GM13977 (cell line): ENCODE data around the gene CDC20.

Experiments used
- DNase-seq: peaks from one replicate; pipeline ENCODE4 v3.0.0; 2012; ENCODE audit warnings: low spot score
- CTCF ChIP-seq: IDR thresholded peaks from 2 replicates; pipeline ENCODE4 v1.5.1; 2012; ENCODE audit warnings: mild to moderate bottlenecking, control low read depth; ENCODE audit not compliant: insufficient read depth; ENCODE audit errors: extremely low read depth, missing control alignments
- in situ Hi-C: fragments of 300-500 bp; cut with MboI; formaldehyde crosslinking; loops from one replicate; pipeline ENCODE4 v1.12.0; 2022; ENCODE audit warnings: low sequenced_read_pairs, low pct_unique_long_range_greater_than_20kb, mixed read lengths, inconsistent platforms; ENCODE audit not compliant: unreplicated experiment

Gene CDC20

GRCh38 chr1:43340559-43340958, 18.2 kb upstream of the CDC20 start:
- TF ChIP-seq CTCF: no peak

GRCh38 chr1:43344267-43344850, 14.4 kb upstream of the CDC20 start:
- no peak for TF ChIP-seq CTCF
- DNase-seq: no peak
- in situ Hi-C loops: no loop called here

More at GRCh38 chr1:43340559-43340958, 18.2 kb upstream of the CDC20 start:
- in situ Hi-C loops: no loop called here
- DNase-seq: no peak

- DNase-seq: no peak
- in situ Hi-C loops: no loop called here
- no peak for TF ChIP-seq CTCF
These were observed 13.7 kb upstream of the CDC20 start for GRCh38 chr1:43345120-43345519.

- in situ Hi-C loops: no loop called here
- TF ChIP-seq CTCF: no peak
- no peak for DNase-seq
These were observed 12.1 kb upstream of the CDC20 start for GRCh38 chr1:43346636-43347035.

- no peak for DNase-seq
These were observed 10.4 kb upstream of the CDC20 start for GRCh38 chr1:43348343-43348808.

GRCh38 chr1:43348809-43349593, 9.8 kb upstream of the CDC20 start:
- no peak for DNase-seq
- in situ Hi-C loops: no loop called here
- no peak for TF ChIP-seq CTCF

More at GRCh38 chr1:43348343-43348808, 10.4 kb upstream of the CDC20 start:
- TF ChIP-seq CTCF: no peak
- in situ Hi-C loops: no loop called here
